ENCODE results near the gene SPATA21. TPM values are rescaled to one million over a fixed set of nuclear protein-coding genes. Genes with fewer than 3 reads are reported as not detected.

Gene SPATA21, protein sequence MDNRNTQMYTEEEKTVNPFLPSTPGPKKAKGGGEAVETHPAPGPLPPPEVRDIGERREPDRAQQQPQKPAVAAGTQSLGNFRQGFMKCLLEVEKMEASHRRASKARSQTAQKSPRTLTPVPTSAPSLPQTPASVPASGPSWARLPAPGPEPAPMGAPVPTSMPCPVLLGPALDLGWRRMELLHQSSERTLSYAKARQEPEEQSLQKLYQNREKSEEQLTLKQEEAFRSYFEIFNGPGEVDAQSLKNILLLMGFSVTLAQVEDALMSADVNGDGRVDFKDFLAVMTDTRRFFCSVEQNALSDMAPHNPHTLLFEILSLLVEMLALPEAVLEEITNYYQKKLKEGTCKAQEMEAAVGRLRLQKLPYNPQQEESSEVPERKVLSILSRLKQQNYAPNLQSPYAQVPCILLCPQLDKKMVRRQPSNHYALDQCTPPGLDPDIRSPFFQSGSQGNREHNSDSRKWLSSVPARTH
- 0.07 to 0.22 TPM in 2 of 5 replicates, not detected in the others for total RNA-seq (2022; extraction: Qiagen RNA extraction)

DNA sequence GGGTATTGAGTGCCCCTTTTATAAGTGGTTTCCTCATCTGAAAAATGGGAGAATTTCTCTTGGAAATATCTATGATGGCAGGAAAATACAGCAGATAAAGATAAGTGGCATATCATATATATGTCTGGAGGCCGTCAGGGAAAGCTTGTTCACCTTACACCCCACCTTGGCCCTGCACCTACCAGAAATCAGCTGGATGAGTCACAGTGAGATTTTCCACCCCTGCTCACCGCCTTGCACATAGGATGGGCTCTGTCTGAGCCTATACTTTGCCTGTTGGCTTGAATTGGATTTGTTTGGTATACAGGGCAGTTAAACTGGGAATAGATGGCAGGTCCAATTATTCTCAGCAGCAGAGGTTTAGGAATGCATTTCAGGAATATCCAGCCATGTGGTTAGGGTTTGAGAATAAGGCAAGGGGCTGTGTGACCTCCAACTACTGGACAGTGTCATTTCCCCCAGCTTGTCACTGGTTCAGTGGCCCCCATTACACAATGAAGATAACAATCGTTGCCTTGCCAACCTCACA lies at the start of gene SPATA21:
SPATA21 (minus strand) TSS at position 479 of the 529 bp plus-strand sequence. CDS start 6,053 bp downstream, outside the sequence.

DNA sequence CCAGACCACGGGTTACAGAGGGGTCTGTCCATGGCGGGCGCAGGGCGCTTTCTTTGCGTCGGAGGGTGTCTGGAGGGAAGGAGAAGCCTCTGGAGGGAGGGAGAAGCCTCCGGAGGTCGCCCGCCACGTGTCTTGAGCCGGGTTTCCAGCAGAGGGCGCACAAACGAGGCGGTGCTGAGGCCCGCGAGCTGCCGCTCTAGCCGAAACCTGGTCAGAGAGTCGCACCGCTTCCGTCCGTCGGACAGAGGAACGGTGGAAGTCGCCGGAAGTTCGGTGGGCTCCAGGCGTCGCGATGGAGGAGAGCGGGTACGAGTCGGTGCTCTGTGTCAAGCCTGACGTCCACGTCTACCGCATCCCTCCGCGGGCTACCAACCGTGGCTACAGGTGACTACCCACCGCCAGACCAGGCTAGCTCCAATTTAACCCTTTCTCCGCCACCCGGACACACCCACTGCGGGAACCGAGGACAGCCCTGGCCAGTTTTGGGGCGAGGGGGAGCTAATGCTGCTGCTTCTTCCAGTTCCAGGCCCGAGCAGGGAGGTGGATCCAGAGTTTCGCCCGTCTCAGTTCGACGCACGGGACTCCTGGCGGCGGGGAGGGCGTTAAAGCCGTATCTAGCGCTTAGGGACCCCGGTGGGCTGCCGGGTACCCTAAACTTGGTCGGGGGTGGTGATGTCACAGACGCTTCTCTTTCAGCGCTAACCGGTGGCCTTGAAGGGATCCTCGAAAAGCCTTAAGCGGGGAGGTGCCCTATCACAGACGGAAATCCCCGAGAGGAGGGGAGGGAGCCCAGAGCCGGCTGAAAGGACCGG lies 3.5 kb upstream of the SPATA21 start, which contains the start of gene NECAP2:
NECAP2 (plus strand) TSS at position 255 of the 812 bp plus-strand sequence; CDS start at position 293, 38 bp downstream.

DNA sequence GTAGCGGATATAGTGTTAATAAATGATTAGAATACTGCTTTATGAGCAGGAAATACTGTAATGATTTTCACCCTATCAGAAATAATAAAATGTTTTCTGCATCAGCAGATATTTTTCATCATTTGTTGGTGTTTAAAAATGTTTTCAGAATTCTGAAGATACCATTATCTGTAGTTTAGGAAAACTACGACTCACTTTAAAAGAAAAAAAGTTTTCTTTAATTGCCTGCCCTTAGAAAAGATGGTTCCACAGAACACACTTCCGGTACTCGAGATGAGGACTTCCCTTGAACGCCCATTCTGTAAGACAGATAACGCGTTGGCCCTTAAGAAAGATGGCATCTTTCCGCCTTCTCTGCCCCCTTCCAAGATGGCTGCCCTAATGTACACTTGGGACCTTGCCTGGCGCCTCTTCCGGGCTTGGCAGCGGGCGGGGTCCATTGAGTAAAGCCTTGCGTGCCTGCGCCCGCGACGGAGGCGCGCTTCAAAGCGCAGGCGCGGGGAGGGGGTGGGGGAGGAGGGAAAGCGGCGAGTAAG lies 70.4 kb downstream of the SPATA21 start, which contains the start of gene SZRD1:
SZRD1 (plus strand) TSS at position 521 of the 536 bp plus-strand sequence. CDS start 16 bp downstream, outside the sequence.

DNA sequence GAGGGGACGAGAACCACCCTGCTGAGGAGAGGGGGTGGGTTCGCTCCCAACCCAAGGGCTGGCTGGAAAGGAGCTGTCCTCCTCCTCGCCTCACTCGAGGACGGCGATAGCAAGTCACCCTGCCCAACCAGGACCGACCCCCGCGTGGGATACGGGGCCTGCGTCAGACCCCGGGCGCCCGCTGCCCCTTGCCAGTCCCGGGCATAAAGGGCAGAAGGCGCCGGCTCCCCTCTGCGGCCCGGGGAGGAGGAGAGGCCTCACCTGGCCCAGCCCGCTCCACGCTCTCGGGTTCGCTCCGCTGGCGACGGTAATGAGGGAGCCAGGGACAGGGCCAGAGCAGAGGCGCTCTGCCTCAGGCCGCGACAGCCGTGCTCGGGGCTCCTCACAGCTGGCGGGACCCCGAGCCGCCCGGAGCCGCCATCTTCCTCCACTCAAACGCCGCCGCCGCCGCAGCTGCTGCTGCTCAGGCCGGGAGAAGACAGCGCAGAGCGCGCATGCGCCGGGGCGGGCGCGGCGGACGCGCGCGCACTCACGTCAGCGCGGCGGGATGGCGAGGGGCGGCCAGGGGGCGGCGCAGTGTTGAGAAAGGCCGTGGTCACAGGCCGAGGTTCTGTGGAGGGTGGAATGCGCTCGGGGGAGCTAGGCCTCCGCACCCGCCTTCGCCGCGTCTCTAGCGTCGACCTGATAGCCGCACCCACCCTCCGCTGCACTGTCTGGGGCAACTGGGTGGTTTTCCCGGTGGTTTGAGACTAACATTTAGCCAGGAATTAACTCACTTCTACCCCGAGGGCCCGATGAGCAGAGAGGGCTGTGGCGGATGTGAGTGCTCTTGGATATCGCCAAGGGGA lies 85.0 kb downstream of the SPATA21 start, which contains the start of gene FBXO42:
FBXO42 (minus strand) TSS at position 487 of the 848 bp plus-strand sequence. CDS start 37,062 bp downstream, outside the sequence.

Other genes with a start within 250 kb of the SPATA21 start
- 5.3 to 6.6 TPM (median 6.2 TPM) in 5 replicates for gene ARHGEF19, start 224.8 kb downstream of the SPATA21 start, total RNA-seq (2022; extraction: Qiagen RNA extraction)
- gene CPLANE2, start 200.2 kb downstream of the SPATA21 start, total RNA-seq (2022; extraction: Qiagen RNA extraction), result 2.5 to 4.5 TPM (median 3.2 TPM) in 5 replicates
- 7.6 to 9.9 TPM (median 9.3 TPM) in 5 replicates for gene FBXO42, start 84.9 kb downstream of the SPATA21 start, total RNA-seq (2022; extraction: Qiagen RNA extraction)
- 75.9 to 96.3 TPM (median 87.8 TPM) in 5 replicates for gene SZRD1, start 70.2 kb downstream of the SPATA21 start, total RNA-seq (2022; extraction: Qiagen RNA extraction)
- gene NECAP2, start 3.3 kb upstream of the SPATA21 start, total RNA-seq (2022; extraction: Qiagen RNA extraction), result 39.0 to 44.2 TPM (median 40.0 TPM) in 5 replicates
- gene RNU1-1, start 76.9 kb upstream of the SPATA21 start, total RNA-seq (2022; extraction: Qiagen RNA extraction), result not detected in 5 replicates
- 15.7 to 22.5 TPM (median 20.8 TPM) in 5 replicates for gene NBPF1, start 176.1 kb upstream of the SPATA21 start, total RNA-seq (2022; extraction: Qiagen RNA extraction)
- not detected in 5 replicates for gene RNU1-3, start 229.5 kb upstream of the SPATA21 start, total RNA-seq (2022; extraction: Qiagen RNA extraction)

All from A549 treated with Mapracorat at 1 μM for 4 hours (cell line).